Prostate gland (tissue), 2 donors: Measurements from ENCODE around the gene PAPPA. TPM values are rescaled to one million over a fixed set of nuclear protein-coding genes. Genes with fewer than 3 reads are reported as not detected.

Source experiments
- DNase-seq: peaks from one replicate; pipeline ENCODE4 v3.0.0-alpha.2; 2019; ENCODE audit warnings: low spot score
- H3K27ac ChIP-seq, 2 donors: fragments of 200-600 bp; sonication (generic); 2 replicates each; pipeline ENCODE4 v1.5.1; 2017 to 2019
- H3K27me3 ChIP-seq: fragments of 200-600 bp; sonication (generic); replicated peaks from 2 replicates; pipeline ENCODE4 v1.5.1; 2019; ENCODE audit not compliant: insufficient read depth
- H3K36me3 ChIP-seq, 2 donors: fragments of 200-600 bp; sonication (generic); 1 replicate in 1 of 2; 2 replicates in 1 of 2; pipeline versions ENCODE4 v1.5.1 to v1.8.1; 2017 to 2019
- H3K4me1 ChIP-seq: fragments of 200-600 bp; sonication (generic); replicated peaks from 2 replicates; pipeline ENCODE4 v1.5.1; 2019
- H3K4me3 ChIP-seq, 2 donors: fragments of 200-600 bp; sonication (generic); 2 replicates each; pipeline ENCODE4 v1.5.1; 2017 to 2019
- H3K9me3 ChIP-seq: fragments of 200-600 bp; sonication (generic); 2 replicates; pipeline ENCODE4 v1.5.1; 2017
- CTCF ChIP-seq, 4 experiments: fragments of 200-600 bp in 2 of 4; fragments of 450-650 bp in 2 of 4; sonication (generic) in 2 of 4; IDR thresholded peaks; 1 replicate in 3 of 4; 2 replicates in 1 of 4; pipeline ENCODE4 v1.5.1; 2016 to 2019; ENCODE audit warnings: antibody characterized with exemption in 4 of 4, mild to moderate bottlenecking in 2 of 4, moderate library complexity in 2 of 4
- POLR2A ChIP-seq: fragments of 450-650 bp; IDR thresholded peaks from one replicate; pipeline ENCODE4 v1.6.1; 2016; ENCODE audit warnings: antibody characterized with exemption, mild to moderate bottlenecking
- POLR2AphosphoS5 ChIP-seq: sonication (generic); formaldehyde crosslinking; IDR thresholded peaks from one replicate; pipeline ENCODE4 v1.6.1; 2017; ENCODE audit warnings: antibody characterized with exemption
- WGBS: methylation state at CpG from one replicate; pipeline ENCODE4 v1.1.5; 2018; 5-methylcytosine and 5-hydroxymethylcytosine counted together
- intact Hi-C: fragments of 100-400 bp; cut with DNase I; formaldehyde crosslinking; loops from one replicate; pipeline ENCODE4 v1.14.2; 2022
- total RNA-seq, 2 donors: library from RNA; depleted of rRNA; stranded (reverse); fragments of >200 nt; gene quantifications; one replicate each; pipeline ENCODE4 v1.1.0, GENCODE V29; 2016

Gene PAPPA
- total RNA-seq, 2 donors from 2014 or later = 0.27 to 1.8 TPM

GRCh38 chr9:116394894-116395698 lies 241.5 kb downstream of the PAPPA start:
- Histone ChIP-seq H3K4me3 (no peak overlapping the region), H3K27me3 (no peaks in the 10 kb centered on the region), H3K4me1 (no peaks in the 10 kb centered on the region), H3K9me3 (no peaks in the 10 kb centered on the region), H3K36me3 (no peaks in the 10 kb centered on the region), H3K27ac (no peak overlapping the region)
- intact Hi-C loops = no loop called here
- TF ChIP-seq POLR2AphosphoS5 (no peak), POLR2A (no peak), CTCF (IDR thresholded peaks at IDR 0.05) (no peak)
- WGBS = 91% methylated on average over 5 of the region's 5 CpGs
- no peak for DNase-seq

GRCh38 chr9:116395699-116396037 lies 242.1 kb downstream of the PAPPA start:
- intact Hi-C loops = no loop called here
- no peak for DNase-seq

GRCh38 chr9:116403171-116403570 lies 249.6 kb downstream of the PAPPA start:
- no peak for TF ChIP-seq POLR2AphosphoS5
- intact Hi-C loops = no loop called here
- Histone ChIP-seq H3K4me1 (no peaks in the 10 kb centered on the region), H3K27me3 (no peaks in the 10 kb centered on the region), H3K36me3 (no peaks in the 10 kb centered on the region), H3K27ac (no peak overlapping the region), H3K4me3 (no peak overlapping the region), H3K9me3 (no peaks in the 10 kb centered on the region)
- DNase-seq = no peak

More at GRCh38 chr9:116395699-116396037, 242.1 kb downstream of the PAPPA start:
- Histone ChIP-seq H3K9me3 (no peaks in the 10 kb centered on the region), H3K36me3 (no peaks in the 10 kb centered on the region), H3K4me1 (no peaks in the 10 kb centered on the region), H3K4me3 (no peak overlapping the region), H3K27me3 (no peaks in the 10 kb centered on the region), H3K27ac (no peak overlapping the region)
- TF ChIP-seq POLR2AphosphoS5 = no peak
- no peak for TF ChIP-seq CTCF (IDR thresholded peaks at IDR 0.05)
- TF ChIP-seq POLR2A = no peak
- WGBS = 98% methylated on average over 3 of the region's 3 CpGs

GRCh38 chr9:116404228-116404627 lies 250.6 kb downstream of the PAPPA start:
- Histone ChIP-seq H3K4me1 (no peaks in the 10 kb centered on the region), H3K27me3 (no peaks in the 10 kb centered on the region), H3K27ac (no peak overlapping the region), H3K4me3 (no peak overlapping the region), H3K36me3 (no peaks in the 10 kb centered on the region), H3K9me3 (no peaks in the 10 kb centered on the region)
- intact Hi-C loops = no loop called here
- DNase-seq = no peak
- 97% methylated on average over 3 of the region's 3 CpGs for WGBS
- TF ChIP-seq POLR2A (no peak), CTCF (IDR thresholded peaks at IDR 0.05) (no peak), POLR2AphosphoS5 (no peak)

GRCh38 chr9:116405321-116405720 lies 251.7 kb downstream of the PAPPA start:
- Histone ChIP-seq H3K9me3 (no peaks in the 10 kb centered on the region), H3K36me3 (no peaks in the 10 kb centered on the region), H3K4me1 (no peaks in the 10 kb centered on the region), H3K27me3 (no peaks in the 10 kb centered on the region), H3K4me3 (no peak overlapping the region), H3K27ac (no peak overlapping the region)
- intact Hi-C loops = no loop called here
- WGBS = 96% methylated on average over 1 of the region's 1 CpG
- DNase-seq = no peak
- TF ChIP-seq POLR2A (no peak), POLR2AphosphoS5 (no peak), CTCF (IDR thresholded peaks at IDR 0.05) (no peak)
